ENCODE data around the gene PRDM11. TPM values are rescaled to one million over a fixed set of nuclear protein-coding genes. Genes with fewer than 3 reads are reported as not detected.

The PRDM11 gene
- total and polyA plus RNA-seq, 2 of the 8 experiments (the other 6 are each of a cell fraction or from before 2014, with no cell fraction given): 3.6 to 11.7 TPM

- Histone ChIP-seq H3K9ac (replicated peaks in 1 of 4; ENCODE audit: extremely low read depth in 1 of 4, low read depth in 3 of 4, low read length in 3 of 4) (peak overlapping the region in 2 of 4 experiments; percentile 8 to 22; a peak in 1 of 7 replicates), H3K79me1 (ENCODE audit: low read depth, low read length) (peaks cover 2% of the 10 kb centered on the region; the same call in 1 of the 2 replicates), H2BK20ac (ENCODE audit: low read length) (no peak overlapping the region), H4K91ac (replicated peaks; ENCODE audit: insufficient read length, low read length) (no peak overlapping the region), H3K36me3 (ENCODE audit: control insufficient read depth in 2 of 4, insufficient read depth in 4 of 4, low read length in 3 of 4) (no peaks in the 10 kb centered on the region; a peak in 1 of 8 replicates), H3K56ac (replicated peaks; ENCODE audit: insufficient read length, low read depth, low read length) (no peak overlapping the region), H2AFZ (ENCODE audit: low read length) (no peak overlapping the region), H3K4ac (replicated peaks; ENCODE audit: insufficient read length, low read depth, low read length) (no peak overlapping the region), H3K27me3 (replicated peaks in 1 of 4; ENCODE audit: control insufficient read depth in 3 of 4, extremely low read depth in 1 of 4, insufficient read depth in 3 of 4, low read length in 3 of 4) (no peaks in the 10 kb centered on the region), H2BK15ac (ENCODE audit: low read length) (no peak overlapping the region; the same call in 1 of the 2 replicates), H2BK5ac (ENCODE audit: low read depth, low read length) (0 out of 2 replicates have a peak overlapping the region, but pooled peaks have one; percentile 2), H3K4me3 (ENCODE audit: extremely low read depth in 1 of 4, insufficient read depth in 2 of 4, low read depth in 3 of 4, low read length in 4 of 4) (peak overlapping the region; percentile 43 to 69 (median 46)), H3K27ac (ENCODE audit: low read depth, low read length) (no peak overlapping the region), H4K5ac (ENCODE audit: insufficient read length, low read depth, low read length) (no peak overlapping the region), H3K4me2 (ENCODE audit: insufficient read depth in 1 of 2, low read depth in 2 of 2, low read length in 2 of 2) (peak overlapping the region; percentile 60 to 89), H4K8ac (ENCODE audit: extremely low read depth, insufficient read depth, low read length) (no peak overlapping the region; the same call in 1 of the 2 replicates), H3K4me1 (replicated peaks in 1 of 4; ENCODE audit: control insufficient read depth in 3 of 4, insufficient read depth in 4 of 4, low read length in 3 of 4) (peaks cover 0 to 17% (median 11%) of the 10 kb centered on the region in 4 experiments; a peak in 6 of 7 replicates), H3K9me3 (ENCODE audit: insufficient read depth in 2 of 2, low read depth in 1 of 2, low read length in 1 of 2) (no peaks in the 10 kb centered on the region), H3K14ac (ENCODE audit: insufficient read length) (no peak overlapping the region), H2BK12ac (ENCODE audit: low read depth, low read length) (0 out of 2 replicates have a peak overlapping the region, but pooled peaks have one; percentile 55), H3K79me2 (ENCODE audit: control insufficient read depth in 1 of 2, insufficient read depth in 2 of 2, low read length in 2 of 2) (no peaks in the 10 kb centered on the region), H4K20me1 (replicated peaks in 1 of 2; ENCODE audit: control insufficient read depth in 1 of 2, insufficient read depth in 2 of 2, low read length in 2 of 2) (no peaks in the 10 kb centered on the region), H2AK5ac (ENCODE audit: low read depth, low read length) (no peak overlapping the region), H3K23ac (ENCODE audit: insufficient read length) (no peak overlapping the region), H3K18ac (ENCODE audit: extremely low read depth, low read length) (0 out of 2 replicates have a peak overlapping the region, but pooled peaks have one; percentile 43), H2BK120ac (replicated peaks; ENCODE audit: low read depth, low read length) (no peak overlapping the region), H3K23me2 (ENCODE audit: low read depth, low read length) (peaks cover 5% of the 10 kb centered on the region; the same call in 1 of the 2 replicates)
- FAIRE-seq: no peak
- peak; percentile 31 for TF ChIP-seq KDM4A (IDR thresholded peaks at IDR 0.05; ENCODE audit: low read depth, low read length, severe bottlenecking)
- peak; percentile 72; the same call in 1 of the 2 replicates for TF ChIP-seq RBBP5 (IDR thresholded peaks at IDR 0.05; ENCODE audit: borderline replicate concordance, low read depth, low read length)
- no peak for TF ChIP-seq CREB1 (IDR thresholded peaks at IDR 0.05)
- TF ChIP-seq POLR2AphosphoS5 (IDR thresholded peaks at IDR 0.05; ENCODE audit: low read depth, low read length): no peak
- no peak for TF ChIP-seq BRCA1 (IDR thresholded peaks at IDR 0.05; ENCODE audit: low read depth, low read length)
- TF ChIP-seq CTCF (IDR thresholded peaks at IDR 0.05; ENCODE audit: control extremely low read depth in 1 of 3, insufficient read depth in 1 of 3, low read depth in 1 of 3, low read length in 3 of 3): peak in 2 of 3 experiments; percentile 30 to 32; a peak in 2 of 4 replicates
- 4% methylated on average over 16 of the region's 78 CpGs; no CpG with 5 or more reads in 1 of the 2 experiments for WGBS, 2 experiments (ENCODE audit: extremely low coverage in 1 of 2, insufficient coverage in 1 of 2, insufficient read length in 1 of 2, insufficient replicate concordance in 2 of 2, low coverage in 1 of 2, low lambda C conversion rate in 2 of 2, missing lambda C conversion rate in 1 of 2)
- ChIA-PET CTCF (ENCODE audit: partially characterized antibody) (interaction anchor here (0.6 to 5.2 kb wide), 7 partner anchors 10 to 244 kb away, joined by 3 to 30 read pairs (median 5); no protein-coding TSS in a partner anchor), POLR2A (ENCODE audit: partially characterized antibody) (interaction anchor here (0.9 to 2.3 kb wide), 4 partner anchors 12 to 29 kb away, joined by 3 to 10 read pairs (median 6); no protein-coding TSS in a partner anchor)
- peak in 1 of 2 experiments; percentile 81 for DNase-seq (ENCODE audit: low read depth in 1 of 2, low spot score in 2 of 2)
Observed at GRCh38 chr11:45180179-45180847, 33.9 kb downstream of the PRDM11 start.

Measured in H1 (cell line).